GM19043 (cell line): Measurements from ENCODE around the gene MAGI2.

Experiments used
- ATAC-seq: cut with Tn5 transposase; IDR thresholded peaks from one replicate; pipeline ENCODE4 v1.9.1; 2021; ENCODE audit warnings: low read depth; ENCODE audit not compliant: unreplicated experiment

Gene MAGI2

GRCh38 chr7:79386688-79387422 is 66.6 kb downstream of the MAGI2 start:
- ATAC-seq: no peak

GRCh38 chr7:79381921-79382320 is 71.5 kb downstream of the MAGI2 start:
- no peak for ATAC-seq

GRCh38 chr7:79377097-79377496 is 76.4 kb downstream of the MAGI2 start:
- ATAC-seq: no peak

DNA sequence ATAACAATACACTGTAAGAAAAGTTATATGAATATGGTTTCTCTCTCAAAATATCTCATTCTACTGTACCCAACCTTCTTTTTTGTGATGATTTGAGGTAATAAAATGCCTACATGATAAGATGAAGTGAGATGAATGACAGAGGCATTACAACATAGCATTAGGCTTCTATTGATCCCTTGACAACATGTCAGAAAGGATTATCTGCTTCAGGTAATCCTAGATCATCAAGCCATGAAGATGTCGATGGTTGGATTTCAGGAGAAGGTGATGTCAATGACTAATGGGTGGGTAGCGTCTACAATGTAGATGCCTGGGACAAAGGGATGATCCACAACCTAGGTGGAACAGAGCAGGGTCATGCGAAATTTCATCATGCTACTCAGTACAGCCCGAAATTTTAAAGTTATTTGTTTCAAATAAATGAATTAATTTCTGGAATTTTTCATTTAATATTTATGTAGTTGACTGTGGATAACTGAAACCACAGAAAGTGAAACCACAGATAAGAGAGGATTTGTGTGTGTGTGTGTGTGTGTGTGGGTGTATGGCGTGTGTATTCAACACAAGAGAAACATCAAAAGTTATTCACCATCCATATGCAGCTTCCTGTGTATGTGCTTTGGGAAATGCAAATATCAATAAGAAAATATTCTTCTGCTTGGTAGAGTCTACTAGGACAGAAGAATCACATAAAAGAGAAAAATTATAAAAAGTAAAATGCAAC is 77.0 kb downstream of the MAGI2 start:
- ATAC-seq: no peak

DNA sequence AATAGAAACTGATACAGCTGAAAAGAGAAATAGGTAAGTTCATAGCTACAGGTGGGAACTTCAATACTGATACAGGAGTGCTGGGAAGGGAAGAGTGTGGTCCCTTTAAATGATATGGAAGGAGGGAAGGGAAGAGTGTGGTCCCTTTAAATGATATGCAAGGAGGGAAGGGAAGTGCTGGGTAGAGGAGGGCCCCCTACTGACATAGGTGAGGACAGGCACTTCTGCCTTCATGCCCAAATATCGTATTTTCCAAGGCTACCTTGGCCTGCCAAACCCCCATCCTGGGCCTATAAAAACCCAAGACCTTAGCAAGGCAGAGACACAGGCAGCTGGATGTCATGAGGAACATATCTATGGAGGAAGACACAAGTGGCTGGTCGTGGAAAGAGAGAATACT is 92.3 kb downstream of the MAGI2 start:
- ATAC-seq: no peak

- ATAC-seq: no peak
Measured at GRCh38 chr7:79359827-79360226, 93.6 kb downstream of the MAGI2 start.

- no peak for ATAC-seq
Measured at GRCh38 chr7:79357101-79357500, 96.4 kb downstream of the MAGI2 start.

GRCh38 chr7:79353720-79354468 is 99.6 kb downstream of the MAGI2 start:
- ATAC-seq: no peak

GRCh38 chr7:79352323-79352722 is 101.1 kb downstream of the MAGI2 start:
- ATAC-seq: no peak

GRCh38 chr7:79347351-79347750 is 106.1 kb downstream of the MAGI2 start:
- ATAC-seq: no peak

- no peak for ATAC-seq
Measured at GRCh38 chr7:79341902-79342301, 111.6 kb downstream of the MAGI2 start.

DNA sequence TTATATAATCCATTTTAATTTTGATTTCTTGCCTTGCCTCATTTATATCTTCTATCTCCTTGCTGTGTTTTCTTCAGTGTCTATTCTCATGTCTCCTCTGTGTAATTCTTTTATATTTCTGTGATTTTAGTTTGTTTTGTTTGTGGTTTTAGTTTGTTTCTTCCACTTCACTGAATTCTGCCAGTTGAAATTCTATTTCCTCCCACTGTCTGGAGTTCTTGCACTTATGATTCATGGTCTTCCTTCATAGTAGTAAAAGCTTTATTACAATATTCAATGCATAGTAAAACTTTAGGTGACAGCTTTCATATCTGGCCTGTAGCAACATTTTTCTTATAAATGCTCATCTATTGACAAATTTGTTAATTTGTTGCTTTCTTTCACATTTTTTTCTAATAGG is 113.3 kb downstream of the MAGI2 start:
- no peak for ATAC-seq

- ATAC-seq: no peak
Measured at GRCh38 chr7:79339208-79339925, 114.1 kb downstream of the MAGI2 start.

DNA sequence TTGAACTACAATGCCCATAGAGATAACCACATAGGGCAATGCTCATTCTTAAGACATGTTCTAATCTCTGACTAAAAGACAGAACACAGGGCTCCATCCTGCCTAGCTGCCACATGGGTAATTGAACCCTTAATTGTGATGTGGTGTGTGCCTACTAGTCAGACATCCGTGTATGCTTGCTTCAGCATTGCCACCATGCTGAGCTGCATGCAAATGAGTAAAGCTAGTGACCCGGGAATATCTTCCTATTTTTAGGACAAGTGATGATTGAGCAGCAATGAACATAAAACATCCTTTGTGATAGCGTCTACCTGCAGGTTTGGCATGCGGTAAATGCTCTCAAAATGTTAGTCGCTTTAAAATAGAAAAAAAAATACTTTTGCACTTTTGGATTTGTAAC is 115.8 kb downstream of the MAGI2 start:
- ATAC-seq: no peak

GRCh38 chr7:79334841-79335240 is 118.6 kb downstream of the MAGI2 start:
- ATAC-seq: no peak

DNA sequence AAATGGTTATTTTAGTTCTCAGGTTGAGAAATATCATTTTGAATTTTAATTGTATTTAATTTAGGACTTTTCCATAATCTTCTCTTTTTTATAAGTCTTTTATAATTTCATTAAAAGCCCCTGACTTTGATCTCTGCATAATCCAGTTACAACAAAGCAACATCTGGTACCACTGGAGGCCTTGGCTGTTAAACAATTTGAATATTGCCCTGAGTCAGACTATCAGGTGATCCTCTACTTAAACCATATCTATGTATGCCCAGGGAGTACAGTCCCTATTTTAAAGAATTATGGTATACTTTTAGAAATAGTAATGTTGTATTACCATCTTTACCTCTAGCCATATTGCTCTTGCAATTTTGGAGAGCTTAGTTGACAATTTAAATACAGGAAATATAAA is 119.1 kb downstream of the MAGI2 start:
- no peak for ATAC-seq

DNA sequence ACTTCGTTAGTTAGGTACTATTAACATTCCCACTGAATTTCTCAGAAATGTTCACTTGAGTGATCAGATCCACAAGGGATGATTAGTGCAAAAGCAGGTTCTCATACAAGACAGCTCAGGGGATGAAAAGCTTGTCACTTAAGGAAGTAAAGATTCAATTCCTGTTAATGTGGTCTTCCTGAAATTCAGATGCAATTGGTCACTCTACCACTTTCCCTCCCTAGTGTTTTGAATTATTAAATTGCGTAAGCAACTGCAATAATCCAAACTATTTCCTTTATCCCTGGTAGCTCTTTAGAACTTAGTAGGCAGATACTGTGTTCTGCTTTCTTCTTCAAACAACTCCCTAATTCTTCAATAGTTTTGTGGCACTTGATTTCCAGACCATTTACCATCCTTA is 121.4 kb downstream of the MAGI2 start:
- ATAC-seq: no peak

- ATAC-seq: no peak
Measured at GRCh38 chr7:79329464-79329863, 124.0 kb downstream of the MAGI2 start.

GRCh38 chr7:79320741-79321473 is 132.6 kb downstream of the MAGI2 start:
- no peak for ATAC-seq

DNA sequence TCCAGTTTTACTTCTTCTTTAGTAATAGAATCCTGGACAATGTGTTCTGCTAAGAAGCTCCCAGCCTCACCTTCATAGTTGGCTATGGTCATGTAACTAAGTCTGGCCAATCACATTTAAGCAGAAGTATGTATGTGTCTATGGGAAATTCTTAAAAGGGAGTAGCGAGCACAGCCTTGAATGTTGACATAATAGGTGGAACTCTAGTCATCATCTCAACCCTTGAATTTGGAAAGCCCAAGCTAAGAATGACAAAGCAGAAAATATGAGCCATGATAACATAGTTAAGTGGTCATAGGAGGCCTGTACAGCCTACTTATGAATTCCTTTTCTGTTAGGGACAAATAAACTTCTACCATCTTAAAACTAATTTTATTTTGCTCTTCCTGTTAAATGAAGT is 134.1 kb downstream of the MAGI2 start:
- ATAC-seq: no peak
